Left ventricle myocardium superior (tissue), 1 donor: ENCODE measurements around the gene ZFP42. TPM values are rescaled to one million over a fixed set of nuclear protein-coding genes. Genes with fewer than 3 reads are reported as not detected.

Source experiments
- total RNA-seq: library from RNA; stranded (reverse); fragmentation: NEBNext Ultra II Directional; extraction: Animal tissue kit (Norgen Biotek cat#: 25700); gene quantifications from one replicate; pipeline ENCODE4 v1.2.1, GENCODE V29; 2021
- donor health status: DM: no; HTN: yes; CAD: no; lungs with severe emphysema.

Gene ZFP42
- total RNA-seq, 1 donor from 2014 or later, result not detected

Other genes with a start within 250 kb of the ZFP42 start
- gene TRIML2, start 113.8 kb downstream of the ZFP42 start, total RNA-seq, result not detected
- gene TRIML1, start 143.7 kb downstream of the ZFP42 start, total RNA-seq, result not detected